HCT116 (cell line): ENCODE results near the gene SEMA3G. TPM values are rescaled to one million over a fixed set of nuclear protein-coding genes. Genes with fewer than 3 reads are reported as not detected.
A peak's percentile ranks its signal among the peaks of the same experiment; 100 is the strongest.

Experiments
- ATAC-seq: fragments of 200-7000 bp; cut with Tn5 transposase; 2 replicates; pipeline ENCODE4 v1.9.1; 2020; ENCODE audit warnings: mild to moderate bottlenecking, moderate library complexity
- BruUV-seq: library from RNA; stranded (reverse); fragments of 400-500 nt; replicated peaks from 2 replicates; lab custom pipeline; 2021; lab: Mats Ljungman, UMichigan
- CTCF ChIA-PET: fragments of 300-600 bp; sonication (Branson Sonifier 250); formaldehyde crosslinking; loops from one replicate; lab custom pipeline; 2021; ENCODE audit warnings: antibody characterized with exemption; lab: Charles Lee
- POLR2A ChIA-PET: fragments of 300-600, 350-600 bp; sonication (Branson Sonifier 250); formaldehyde crosslinking; loops from one replicate; lab custom pipeline; 2021; ENCODE audit warnings: antibody characterized with exemption; lab: Charles Lee
- RAD21 ChIA-PET, 2 experiments: fragments of 300-600 bp; sonication (Branson Sonifier 250); formaldehyde crosslinking; loops; one replicate each; lab custom pipeline; 2023; ENCODE audit warnings: low total read pairs in 2 of 2; ENCODE audit not compliant: uncharacterized antibody in 2 of 2, unreplicated experiment in 2 of 2, low non-redundant PET in 1 of 2; lab: Charles Lee
- DNase-seq: peaks from one replicate; pipeline ENCODE4 v3.0.0-alpha.2; 2010; ENCODE audit warnings: low read depth, low spot score
- H2AFZ ChIP-seq: fragments of 200-600 bp; shearing (Covaris generic), sonication (generic); 2 replicates; pipeline ENCODE4 v1.6.1; 2017; ENCODE audit warnings: low read depth, mixed run types, mixed read lengths, antibody characterized with exemption, low read length; ENCODE audit not compliant: poor library complexity, severe bottlenecking
- H3K27ac ChIP-seq: 2 replicates; pipeline ENCODE4 v1.5.1; 2012; ENCODE audit warnings: low read depth, low read length
- H3K27me3 ChIP-seq: fragments of 200-600 bp; sonication (generic); 2 replicates; pipeline ENCODE4 v1.6.1; 2016; ENCODE audit warnings: mixed run types, low read length, mixed read lengths; ENCODE audit not compliant: insufficient read depth
- H3K36me3 ChIP-seq, 2 experiments: fragments of 200-500 bp in 1 of 2; fragments of 200-600 bp in 1 of 2; sonication (Bioruptor generic) in 1 of 2; sonication (generic) in 1 of 2; 2 replicates each; pipeline versions ENCODE4 v1.5.1 to v1.6.1; 2014 to 2016; ENCODE audit warnings: low read length in 2 of 2, inconsistent platforms in 1 of 2, mixed read lengths in 1 of 2, mixed run types in 1 of 2; ENCODE audit not compliant: insufficient read depth in 2 of 2, control insufficient read depth in 1 of 2
- H3K4me1 ChIP-seq, 2 experiments: fragments of 200-600 bp in 1 of 2; sonication (generic) in 1 of 2; 2 replicates each; pipeline versions ENCODE4 v1.5.1 to v1.6.1; 2012 to 2017; ENCODE audit warnings: low read length in 2 of 2, inconsistent platforms in 1 of 2, mild to moderate bottlenecking in 1 of 2, mixed read lengths in 1 of 2, mixed run types in 1 of 2, moderate library complexity in 1 of 2; ENCODE audit not compliant: insufficient read depth in 2 of 2, control insufficient read depth in 1 of 2
- H3K4me2 ChIP-seq: fragments of 200-600 bp; sonication (generic); 2 replicates; pipeline ENCODE4 v1.6.1; 2017; ENCODE audit warnings: mixed run types, low read length, mixed read lengths
- H3K4me3 ChIP-seq, 2 experiments: fragments of 200-600 bp in 1 of 2; sonication (generic) in 1 of 2; replicated peaks in 1 of 2; 2 replicates each; pipeline ENCODE4 v1.5.1; 2011 to 2016; ENCODE audit warnings: low read length in 2 of 2, control low read depth in 1 of 2, low read depth in 1 of 2, mild to moderate bottlenecking in 1 of 2, mixed read lengths in 1 of 2, mixed run types in 1 of 2
- H3K79me2 ChIP-seq: fragments of 200-600 bp; sonication (generic); 2 replicates; pipeline ENCODE4 v1.6.1; 2017; ENCODE audit warnings: mild to moderate bottlenecking, mixed run types, low read length, moderate library complexity, mixed read lengths; ENCODE audit not compliant: insufficient read depth
- H3K9ac ChIP-seq: fragments of 200-600 bp; sonication (generic); 2 replicates; pipeline ENCODE4 v1.6.1; 2016; ENCODE audit warnings: low read length, mixed read lengths
- H3K9me2 ChIP-seq: fragments of 200-600 bp; sonication (generic), shearing (Covaris generic); 2 replicates; pipeline ENCODE4 v1.6.1; 2017; ENCODE audit warnings: mixed run types, mild to moderate bottlenecking, moderate library complexity; ENCODE audit not compliant: insufficient read depth
- H3K9me3 ChIP-seq, 2 experiments: fragments of 200-500 bp in 1 of 2; fragments of 200-600 bp in 1 of 2; sonication (Bioruptor generic) in 1 of 2; sonication (generic) in 1 of 2; 2 replicates each; pipeline ENCODE4 v1.6.1; 2014 to 2017; ENCODE audit warnings: low read length in 2 of 2, mixed read lengths in 2 of 2, inconsistent platforms in 1 of 2, low read depth in 1 of 2, mild to moderate bottlenecking in 1 of 2, mixed run types in 1 of 2, moderate library complexity in 1 of 2; ENCODE audit not compliant: control insufficient read depth in 1 of 2, insufficient read depth in 1 of 2
- H4K20me1 ChIP-seq: fragments of 200-600 bp; sonication (generic), shearing (Covaris generic); 2 replicates; pipeline ENCODE4 v1.6.1; 2017; ENCODE audit warnings: mixed run types, mild to moderate bottlenecking, moderate library complexity; ENCODE audit not compliant: insufficient read depth
- CBX3 ChIP-seq: IDR thresholded peaks from 2 replicates; pipeline ENCODE4 v1.6.1; 2012; ENCODE audit warnings: low read depth
- CEBPB ChIP-seq: IDR thresholded peaks from 2 replicates; pipeline ENCODE4 v1.6.1; 2012; ENCODE audit warnings: low read depth
- EGR1 ChIP-seq: IDR thresholded peaks from 2 replicates; pipeline ENCODE4 v1.6.1; 2012; ENCODE audit warnings: low read depth
- ELF1 ChIP-seq: IDR thresholded peaks from 2 replicates; pipeline ENCODE4 v1.6.1; 2012; ENCODE audit warnings: low read depth, borderline replicate concordance
- EZH2 ChIP-seq: fragments of 200-600 bp; sonication (generic); IDR thresholded peaks from 2 replicates; pipeline ENCODE4 v1.6.1; 2017; ENCODE audit warnings: antibody characterized with exemption, mixed run types
- POLR2A ChIP-seq: IDR thresholded peaks from 2 replicates; pipeline ENCODE4 v1.7.0; 2011; ENCODE audit warnings: borderline replicate concordance; ENCODE audit not compliant: insufficient read depth, insufficient read length; ENCODE audit errors: extremely low read depth
- POLR2AphosphoS5 ChIP-seq: IDR thresholded peaks from 2 replicates; pipeline ENCODE4 v1.6.1; 2011; ENCODE audit warnings: mild to moderate bottlenecking, low read depth, low read length, moderate library complexity
- RAD21 ChIP-seq: IDR thresholded peaks from 2 replicates; pipeline ENCODE4 v1.6.1; 2012; ENCODE audit warnings: low read depth, mild to moderate bottlenecking
- SIN3A ChIP-seq: IDR thresholded peaks from 2 replicates; pipeline ENCODE4 v1.6.1; 2012; ENCODE audit warnings: low read depth
- SP1 ChIP-seq: IDR thresholded peaks from 2 replicates; pipeline ENCODE4 v1.6.1; 2012; ENCODE audit warnings: low read depth
- YY1 ChIP-seq: IDR thresholded peaks from 2 replicates; pipeline ENCODE4 v1.6.1; 2011; ENCODE audit warnings: low read length, low read depth, moderate library complexity, mild to moderate bottlenecking; ENCODE audit not compliant: insufficient replicate concordance; ENCODE audit errors: extremely low read depth
- ZFX ChIP-seq: fragments of 450-650 bp; IDR thresholded peaks from 2 replicates; pipeline ENCODE4 v1.6.1; 2017
- intact Hi-C: fragments of 100-400 bp; cut with micrococcal nuclease; formaldehyde crosslinking; loops from 2 replicates; pipeline ENCODE4 v1.10.0; 2022
- total RNA-seq: library from RNA; stranded (reverse); gene quantifications from one replicate; pipeline ENCODE4 v1.2.1, GENCODE V29; 2021; ENCODE audit not compliant: unreplicated experiment
- TF ChIP-seq, protein P1 (sequence below): IDR thresholded peaks from 2 replicates; pipeline ENCODE4 v1.6.1; 2011; ENCODE audit warnings: mild to moderate bottlenecking, low read length, moderate library complexity; ENCODE audit not compliant: insufficient replicate concordance; ENCODE audit errors: extremely low read depth
- TF ChIP-seq, protein P2 (sequence below): IDR thresholded peaks from 2 replicates; pipeline ENCODE4 v1.6.1; 2012; ENCODE audit warnings: low read depth
- TF ChIP-seq, protein P3 (sequence below), 3 experiments: fragments of 200-600 bp in 1 of 3; sonication (generic) in 1 of 3; IDR thresholded peaks in 2 of 3; conservative IDR thresholded peaks in 1 of 3; 2 replicates each; pipeline ENCODE4 v1.5.1; 2012 to 2017; ENCODE audit warnings: low read depth in 2 of 3, low read length in 2 of 3, antibody characterized with exemption in 1 of 3, borderline replicate concordance in 1 of 3, control low read depth in 1 of 3, mild to moderate bottlenecking in 1 of 3, mixed read lengths in 1 of 3, mixed run types in 1 of 3, moderate library complexity in 1 of 3; ENCODE audit not compliant: insufficient read depth in 1 of 3
- TF ChIP-seq, protein P4 (sequence below): IDR thresholded peaks from 2 replicates; pipeline ENCODE4 v1.6.1; 2012

SEMA3G gene
- total RNA-seq, 1 experiment from 2014 or later, result 4.2 TPM

DNA sequence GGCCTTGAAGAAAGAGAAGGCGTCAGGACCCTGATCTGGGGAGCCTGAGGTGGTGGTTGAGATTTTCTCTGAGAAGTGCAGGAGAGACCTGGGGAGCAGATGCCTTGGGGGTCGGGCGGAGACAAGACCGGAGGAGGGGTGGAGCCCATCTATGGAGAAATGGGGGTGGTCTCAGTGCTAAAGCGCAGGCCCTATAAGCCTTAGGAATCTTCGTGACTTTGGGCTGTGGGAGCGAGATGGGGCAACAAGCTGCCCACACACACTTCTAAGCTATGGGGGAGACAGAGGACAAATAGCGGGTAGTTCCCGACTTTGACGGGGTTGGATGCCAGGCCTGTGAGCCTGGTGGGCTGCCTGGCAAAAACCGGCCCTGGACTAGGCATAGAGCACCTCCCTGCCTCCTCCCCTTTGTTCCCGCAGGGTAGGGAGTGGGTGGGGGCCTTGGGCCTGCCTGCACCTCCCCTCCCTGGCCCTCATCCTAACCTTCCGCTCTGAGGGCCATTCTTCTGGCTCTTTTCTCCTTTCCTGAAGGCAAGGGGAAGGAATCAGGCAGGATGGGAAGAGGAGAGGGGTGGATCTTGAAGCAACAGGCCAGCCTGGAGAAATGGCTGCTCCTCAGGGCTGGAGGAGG lies 11.4 kb upstream of the SEMA3G start:
- peak overlapping the region; percentile 95 for H3K9ac ChIP-seq
- POLR2A ChIA-PET, result interaction anchor here (1.4 kb wide), 1 partner anchor 80 kb away, joined by 5 read pairs; the partner anchor contains the start of gene UQCC5
- H3K4me1 ChIP-seq, result peaks cover 32 to 54% of the 10 kb centered on the region in 2 experiments
- peak overlapping the region; percentile 89 for H3K4me2 ChIP-seq
- H3K79me2 ChIP-seq, result peaks cover 39% of the 10 kb centered on the region
- H3K36me3 ChIP-seq, result peaks cover 16 to 33% of the 10 kb centered on the region in 2 experiments
- H3K27me3 ChIP-seq, result no peaks in the 10 kb centered on the region
- no peaks in the 10 kb centered on the region for H3K9me3 ChIP-seq
- intact Hi-C loops, result no loop called here
- TF ChIP-seq, protein P1, sequence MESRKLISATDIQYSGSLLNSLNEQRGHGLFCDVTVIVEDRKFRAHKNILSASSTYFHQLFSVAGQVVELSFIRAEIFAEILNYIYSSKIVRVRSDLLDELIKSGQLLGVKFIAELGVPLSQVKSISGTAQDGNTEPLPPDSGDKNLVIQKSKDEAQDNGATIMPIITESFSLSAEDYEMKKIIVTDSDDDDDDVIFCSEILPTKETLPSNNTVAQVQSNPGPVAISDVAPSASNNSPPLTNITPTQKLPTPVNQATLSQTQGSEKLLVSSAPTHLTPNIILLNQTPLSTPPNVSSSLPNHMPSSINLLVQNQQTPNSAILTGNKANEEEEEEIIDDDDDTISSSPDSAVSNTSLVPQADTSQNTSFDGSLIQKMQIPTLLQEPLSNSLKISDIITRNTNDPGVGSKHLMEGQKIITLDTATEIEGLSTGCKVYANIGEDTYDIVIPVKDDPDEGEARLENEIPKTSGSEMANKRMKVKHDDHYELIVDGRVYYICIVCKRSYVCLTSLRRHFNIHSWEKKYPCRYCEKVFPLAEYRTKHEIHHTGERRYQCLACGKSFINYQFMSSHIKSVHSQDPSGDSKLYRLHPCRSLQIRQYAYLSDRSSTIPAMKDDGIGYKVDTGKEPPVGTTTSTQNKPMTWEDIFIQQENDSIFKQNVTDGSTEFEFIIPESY, result no peak
- TF ChIP-seq SP1 (no peak), YY1 (no peak), CBX3 (no peak), ZFX (no peak), RAD21 (no peak), EZH2 (no peak), POLR2AphosphoS5 (no peak; the same call in 1 of the 2 replicates), CEBPB (no peak), EGR1 (no peak), POLR2A (no peak), SIN3A (no peak), ELF1 (no peak)
- TF ChIP-seq, protein P2, sequence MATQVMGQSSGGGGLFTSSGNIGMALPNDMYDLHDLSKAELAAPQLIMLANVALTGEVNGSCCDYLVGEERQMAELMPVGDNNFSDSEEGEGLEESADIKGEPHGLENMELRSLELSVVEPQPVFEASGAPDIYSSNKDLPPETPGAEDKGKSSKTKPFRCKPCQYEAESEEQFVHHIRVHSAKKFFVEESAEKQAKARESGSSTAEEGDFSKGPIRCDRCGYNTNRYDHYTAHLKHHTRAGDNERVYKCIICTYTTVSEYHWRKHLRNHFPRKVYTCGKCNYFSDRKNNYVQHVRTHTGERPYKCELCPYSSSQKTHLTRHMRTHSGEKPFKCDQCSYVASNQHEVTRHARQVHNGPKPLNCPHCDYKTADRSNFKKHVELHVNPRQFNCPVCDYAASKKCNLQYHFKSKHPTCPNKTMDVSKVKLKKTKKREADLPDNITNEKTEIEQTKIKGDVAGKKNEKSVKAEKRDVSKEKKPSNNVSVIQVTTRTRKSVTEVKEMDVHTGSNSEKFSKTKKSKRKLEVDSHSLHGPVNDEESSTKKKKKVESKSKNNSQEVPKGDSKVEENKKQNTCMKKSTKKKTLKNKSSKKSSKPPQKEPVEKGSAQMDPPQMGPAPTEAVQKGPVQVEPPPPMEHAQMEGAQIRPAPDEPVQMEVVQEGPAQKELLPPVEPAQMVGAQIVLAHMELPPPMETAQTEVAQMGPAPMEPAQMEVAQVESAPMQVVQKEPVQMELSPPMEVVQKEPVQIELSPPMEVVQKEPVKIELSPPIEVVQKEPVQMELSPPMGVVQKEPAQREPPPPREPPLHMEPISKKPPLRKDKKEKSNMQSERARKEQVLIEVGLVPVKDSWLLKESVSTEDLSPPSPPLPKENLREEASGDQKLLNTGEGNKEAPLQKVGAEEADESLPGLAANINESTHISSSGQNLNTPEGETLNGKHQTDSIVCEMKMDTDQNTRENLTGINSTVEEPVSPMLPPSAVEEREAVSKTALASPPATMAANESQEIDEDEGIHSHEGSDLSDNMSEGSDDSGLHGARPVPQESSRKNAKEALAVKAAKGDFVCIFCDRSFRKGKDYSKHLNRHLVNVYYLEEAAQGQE, result no peak
- TF ChIP-seq, protein P3, sequence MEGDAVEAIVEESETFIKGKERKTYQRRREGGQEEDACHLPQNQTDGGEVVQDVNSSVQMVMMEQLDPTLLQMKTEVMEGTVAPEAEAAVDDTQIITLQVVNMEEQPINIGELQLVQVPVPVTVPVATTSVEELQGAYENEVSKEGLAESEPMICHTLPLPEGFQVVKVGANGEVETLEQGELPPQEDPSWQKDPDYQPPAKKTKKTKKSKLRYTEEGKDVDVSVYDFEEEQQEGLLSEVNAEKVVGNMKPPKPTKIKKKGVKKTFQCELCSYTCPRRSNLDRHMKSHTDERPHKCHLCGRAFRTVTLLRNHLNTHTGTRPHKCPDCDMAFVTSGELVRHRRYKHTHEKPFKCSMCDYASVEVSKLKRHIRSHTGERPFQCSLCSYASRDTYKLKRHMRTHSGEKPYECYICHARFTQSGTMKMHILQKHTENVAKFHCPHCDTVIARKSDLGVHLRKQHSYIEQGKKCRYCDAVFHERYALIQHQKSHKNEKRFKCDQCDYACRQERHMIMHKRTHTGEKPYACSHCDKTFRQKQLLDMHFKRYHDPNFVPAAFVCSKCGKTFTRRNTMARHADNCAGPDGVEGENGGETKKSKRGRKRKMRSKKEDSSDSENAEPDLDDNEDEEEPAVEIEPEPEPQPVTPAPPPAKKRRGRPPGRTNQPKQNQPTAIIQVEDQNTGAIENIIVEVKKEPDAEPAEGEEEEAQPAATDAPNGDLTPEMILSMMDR (IDR thresholded peaks at IDR 0.05 in 2 of 3, conservative IDR thresholded peaks at IDR 0.05 in 1 of 3; ENCODE audit: borderline replicate concordance in 1 of 3, insufficient read depth in 1 of 3, low read depth in 2 of 3, low read length in 2 of 3), result no peak
- TF ChIP-seq, protein P4, sequence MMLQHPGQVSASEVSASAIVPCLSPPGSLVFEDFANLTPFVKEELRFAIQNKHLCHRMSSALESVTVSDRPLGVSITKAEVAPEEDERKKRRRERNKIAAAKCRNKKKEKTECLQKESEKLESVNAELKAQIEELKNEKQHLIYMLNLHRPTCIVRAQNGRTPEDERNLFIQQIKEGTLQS, result no peak
- RAD21 ChIA-PET, result no interaction called here
- no peaks in the 10 kb centered on the region for H4K20me1 ChIP-seq
- ATAC-seq (peak; percentile 35), DNase-seq (no peak)
- CTCF ChIA-PET, result no interaction called here
- H3K4me3 ChIP-seq, result peak overlapping the region; percentile 80 to 94
- no peaks in the 10 kb centered on the region for H3K9me2 ChIP-seq
- peak overlapping the region; percentile 77 for H3K27ac ChIP-seq
- BruUV-seq, result no TSS peak
- H2AFZ ChIP-seq, result no peak overlapping the region
